Measurements from ENCODE around the gene SRGN. TPM values are rescaled to one million over a fixed set of nuclear protein-coding genes. Genes with fewer than 3 reads are reported as not detected.

Gene SRGN
- total and polyA plus RNA-seq, 2 of the 13 experiments (the other 11 are each of a cell fraction or from before 2014, with no cell fraction given): 0.09 TPM; not detected in 1

- Histone ChIP-seq H3K36me3 (replicated peaks in 1 of 2; ENCODE audit: control insufficient read depth in 1 of 2, insufficient read depth in 2 of 2, low read length in 2 of 2) (no peaks in the 10 kb centered on the region), H2AFZ (ENCODE audit: low read length) (no peak overlapping the region), H3K27me3 (ENCODE audit: control insufficient read depth in 1 of 2, insufficient read depth in 2 of 2, low read length in 2 of 2) (peaks cover 2 to 7% of the 10 kb centered on the region in 2 experiments; a peak in 1 of 5 replicates), H3K9me3 (ENCODE audit: low read length) (no peaks in the 10 kb centered on the region), H3K79me2 (ENCODE audit: insufficient read depth, low read length) (no peaks in the 10 kb centered on the region), H3K4me1 (ENCODE audit: insufficient read depth, low read length) (peaks cover 17% of the 10 kb centered on the region), H3K9ac (ENCODE audit: insufficient read depth, low read depth, low read length) (no peak overlapping the region), H3K27ac (ENCODE audit: extremely low read length, insufficient read depth, low read length) (no peak overlapping the region), H4K20me1 (ENCODE audit: insufficient read depth, low read length) (no peaks in the 10 kb centered on the region), H3K4me2 (ENCODE audit: low read depth, low read length) (no peak overlapping the region), H3K4me3 (replicated peaks in 1 of 3; ENCODE audit: insufficient read depth in 1 of 3, low read depth in 2 of 3, low read length in 3 of 3) (no peak overlapping the region)
- ATAC-seq (no peak), DNase-seq (ENCODE audit: low spot score) (no peak), FAIRE-seq (no peak)
- in situ Hi-C loops (cut with HindIII; ENCODE audit: extremely low pct_ligation_motif_present, low pct_unique_long_range_greater_than_20kb): no loop called here
- intact Hi-C loops (cut with micrococcal nuclease; ENCODE audit: unreplicated experiment): no loop called here
- CTCF ChIA-PET (ENCODE audit: low intra/inter-chr PET ratio, low total read pairs): no interaction called here
- no peak for TF ChIP-seq HNF4A (CRISPR knock-in tag; IDR thresholded peaks at IDR 0.05)
- no peak for TF ChIP-seq XBP1 (CRISPR knock-in tag; IDR thresholded peaks at IDR 0.05)
- TF ChIP-seq ZNF563 (CRISPR knock-in tag; IDR thresholded peaks at IDR 0.05): no peak
- no peak for TF ChIP-seq ZNF879 (CRISPR knock-in tag; IDR thresholded peaks at IDR 0.05)
- no peak for TF ChIP-seq ZMYM4 (CRISPR knock-in tag; IDR thresholded peaks at IDR 0.05)
- TF ChIP-seq NFE2 (CRISPR knock-in tag; IDR thresholded peaks at IDR 0.05): no peak
- TF ChIP-seq KDM2A (CRISPR knock-in tag; IDR thresholded peaks at IDR 0.05; ENCODE audit: borderline replicate concordance, low read depth): no peak
- no peak for TF ChIP-seq DBP (CRISPR knock-in tag; IDR thresholded peaks at IDR 0.05; ENCODE audit: not compliant biosample characterization)
- TF ChIP-seq ARID3A (IDR thresholded peaks at IDR 0.05; ENCODE audit: low read depth, low read length): no peak
- TF ChIP-seq ZNF570 (CRISPR knock-in tag; IDR thresholded peaks at IDR 0.05; ENCODE audit: borderline replicate concordance): no peak
- no TSS peak for BruUV-seq (replicated peaks)
- WGBS (ENCODE audit: low lambda C conversion rate): 24% methylated on average over 10 of the region's 10 CpGs
- POLR2A ChIA-PET: no interaction called here
Measured at GRCh38 chr10:69051710-69052487, 36.0 kb upstream of the SRGN start.
